H1 (cell line): ENCODE measurements around the gene BBX. TPM values are rescaled to one million over a fixed set of nuclear protein-coding genes. Genes with fewer than 3 reads are reported as not detected.

Source experiments
- CHD2 ChIP-seq: IDR thresholded peaks from 2 replicates; pipeline ENCODE4 v1.6.1; 2012; ENCODE audit warnings: low read length, improper control_type of control experiment
- MAX ChIP-seq: IDR thresholded peaks from 2 replicates; pipeline ENCODE4 v1.6.1; 2012; ENCODE audit warnings: inconsistent platforms
- TAF7 ChIP-seq: optimal IDR thresholded peaks from 2 replicates; pipeline ENCODE3; 2011; ENCODE audit warnings: low read depth, mild to moderate bottlenecking, inconsistent platforms, low read length, moderate library complexity, borderline replicate concordance
- polyA plus RNA-seq, 7 experiments: library from polyadenylated mRNA; depleted of rRNA in 3 of 7; stranded (reverse) in 5 of 7; unstranded in 2 of 7; fragments of >200 nt in 5 of 7; fragments of 200-250 nt in 2 of 7; gene quantifications; 1 replicate in 5 of 7; 2 replicates in 1 of 7; 4 replicates in 1 of 7; pipeline versions ENCODE4 v1.2.1 to v1.2.3, GENCODE V29; 2011 to 2013; ENCODE audit warnings: missing spikeins in 2 of 7, mixed read lengths in 2 of 7
- total RNA-seq: library from RNA; stranded (reverse); fragmentation: NEBNext Ultra II Directional; extraction: Animal tissue kit (Norgen Biotek cat#: 25700); gene quantifications from 2 replicates; pipeline ENCODE4 v1.2.1, GENCODE V29; 2021

The BBX gene
- total and polyA plus RNA-seq, 2 of the 8 experiments (the other 6 are each of a cell fraction or from before 2014, with no cell fraction given), result 11.0 to 42.5 TPM

GRCh38 chr3:107680698-107681097, 157.9 kb downstream of the BBX start (continued):
- no peak for TF ChIP-seq TAF7
- no peak for TF ChIP-seq CHD2
- TF ChIP-seq MAX, result no peak
- TF ChIP-seq, all 59 proteins: peak for 0
